GM21528 (cell line): ENCODE measurements around the gene FHAD1.
"Not testable (repeated sequence)": the region's sequence is repeated elsewhere in the genome, so short reads cannot be mapped to it uniquely, and the experiment has no call there.

Experiments
- ATAC-seq: cut with Tn5 transposase; IDR thresholded peaks from one replicate; pipeline ENCODE4 v1.9.1; 2021; ENCODE audit warnings: mild to moderate bottlenecking, moderate library complexity; ENCODE audit not compliant: unreplicated experiment, low FRiP score

The FHAD1 gene

DNA sequence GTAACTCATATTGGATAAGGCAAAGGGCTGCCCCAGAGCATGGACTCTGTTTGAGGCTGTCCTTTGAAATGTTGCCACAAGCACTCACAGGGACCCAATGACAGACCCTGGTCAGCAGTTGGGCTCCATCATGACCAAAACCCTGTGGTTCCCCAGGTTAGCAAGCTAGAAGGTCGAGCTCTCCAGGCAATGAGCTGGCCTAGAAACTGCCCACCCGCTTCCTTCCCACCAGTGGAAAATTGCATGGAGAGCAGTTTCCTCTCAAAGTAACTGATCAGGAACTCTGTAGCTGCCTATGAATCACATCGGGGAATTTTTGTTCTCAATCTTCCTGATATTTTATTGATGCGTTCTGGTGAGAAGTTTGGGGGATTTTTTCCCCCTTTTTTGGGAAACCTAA is 52.8 kb downstream of the FHAD1 start:
- no peak for ATAC-seq

DNA sequence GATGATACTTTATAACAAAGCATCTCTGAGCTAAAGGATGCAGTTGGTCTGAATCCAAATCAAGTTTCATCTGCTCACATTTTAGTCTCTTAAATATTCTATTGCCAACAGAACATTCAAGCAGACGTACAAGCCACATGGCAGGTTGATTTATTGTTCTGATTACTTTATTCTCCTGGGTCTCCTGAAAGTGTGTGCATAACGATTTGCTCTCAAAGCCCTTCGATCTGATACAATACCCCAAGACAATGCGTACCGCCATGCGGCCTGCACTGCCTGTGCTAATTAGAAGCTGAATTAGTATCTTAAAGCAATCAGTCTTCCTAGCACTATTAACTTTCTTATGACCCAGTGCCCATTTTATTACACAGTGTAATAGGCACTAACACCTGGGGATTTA is 56.9 kb downstream of the FHAD1 start:
- no peak for ATAC-seq

DNA sequence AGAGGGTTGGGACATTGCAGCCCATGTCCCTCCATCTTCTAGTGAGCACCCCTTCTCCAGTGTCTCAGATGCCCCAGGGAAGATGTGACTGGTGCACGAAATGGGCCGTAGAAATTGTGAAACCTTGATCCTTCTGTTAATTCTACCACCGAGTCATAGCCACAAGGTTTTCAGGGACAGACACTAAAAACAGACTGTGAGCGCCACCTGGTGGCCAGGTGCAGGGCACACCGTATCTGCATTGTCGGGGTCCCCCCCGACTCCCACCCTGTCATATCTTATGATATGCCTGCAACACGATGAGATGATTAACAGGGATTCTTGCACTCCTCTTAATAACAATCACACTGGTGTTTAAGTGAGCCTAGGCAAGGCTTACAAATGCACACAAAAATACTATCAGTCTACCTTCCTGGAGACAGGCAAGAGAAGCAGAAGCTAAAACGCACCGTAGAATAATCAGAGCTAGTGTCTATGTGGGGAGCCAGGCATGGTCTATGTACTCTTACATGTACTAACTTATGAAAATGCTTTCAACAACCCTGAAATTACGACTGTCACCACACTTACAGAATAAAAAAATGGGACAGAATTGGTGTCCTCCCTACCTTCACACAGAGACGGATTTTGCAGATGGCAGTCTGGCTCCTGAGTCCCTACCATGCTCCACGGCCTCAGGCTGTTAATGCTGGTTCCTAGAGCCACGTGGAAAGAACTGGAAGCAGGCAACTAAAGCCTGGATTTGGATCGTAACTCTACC is 57.9 kb downstream of the FHAD1 start:
- ATAC-seq, result no peak

DNA sequence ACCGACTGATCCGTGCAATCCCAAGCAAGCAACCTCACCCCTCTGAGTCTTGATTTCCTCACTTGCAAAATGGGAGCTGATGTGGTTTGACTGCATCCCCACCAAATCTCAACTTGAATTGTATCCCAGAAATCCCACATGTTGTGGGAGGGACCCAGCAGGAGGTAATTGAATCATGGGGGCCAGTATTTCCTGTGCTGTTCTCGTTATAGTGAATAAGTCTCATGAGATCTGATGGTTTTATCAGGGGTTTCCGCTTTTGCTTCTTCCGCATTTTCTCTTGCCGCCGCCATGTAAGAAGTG is 58.4 kb downstream of the FHAD1 start:
- no peak for ATAC-seq

DNA sequence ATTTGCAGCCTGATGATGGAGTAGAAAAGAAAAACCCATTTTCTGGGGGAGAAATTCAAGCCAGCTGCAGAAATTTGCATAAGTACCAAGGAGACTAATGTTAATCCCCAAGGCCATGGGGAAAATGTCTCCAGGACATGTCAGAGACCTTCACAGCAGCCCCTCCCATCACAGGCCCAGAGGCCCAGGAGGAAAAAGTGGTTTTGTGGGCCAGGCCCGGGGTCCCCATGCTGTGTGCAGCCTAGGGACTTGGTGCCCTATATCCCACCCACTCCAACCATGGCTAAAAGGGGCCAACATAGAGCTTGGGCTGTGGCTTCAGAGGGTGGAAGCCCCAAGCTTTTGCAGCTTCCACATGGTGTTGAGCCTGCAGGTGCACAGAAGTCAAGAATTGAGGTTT is 59.3 kb downstream of the FHAD1 start:
- ATAC-seq, result not testable (repeated sequence)

DNA sequence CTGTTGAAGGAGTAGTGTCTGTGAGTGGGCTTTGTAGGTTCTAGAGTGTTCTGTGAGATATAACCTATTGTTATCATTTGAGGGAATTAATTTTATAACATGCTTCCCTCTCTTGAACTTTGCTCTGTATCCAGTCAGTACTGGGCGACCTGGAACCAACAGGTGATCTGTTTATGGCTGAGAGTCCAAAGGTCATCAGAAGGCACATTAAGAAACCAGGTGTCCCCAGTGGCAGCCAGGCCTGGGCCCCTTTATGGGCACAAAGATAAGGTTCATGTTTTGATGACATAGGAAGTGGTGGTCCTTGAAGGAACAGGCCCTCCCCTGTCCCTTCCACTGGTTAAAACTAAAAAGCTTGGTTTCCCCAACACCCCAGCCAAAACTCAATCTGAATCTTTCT is 61.1 kb downstream of the FHAD1 start:
- ATAC-seq, result no peak

DNA sequence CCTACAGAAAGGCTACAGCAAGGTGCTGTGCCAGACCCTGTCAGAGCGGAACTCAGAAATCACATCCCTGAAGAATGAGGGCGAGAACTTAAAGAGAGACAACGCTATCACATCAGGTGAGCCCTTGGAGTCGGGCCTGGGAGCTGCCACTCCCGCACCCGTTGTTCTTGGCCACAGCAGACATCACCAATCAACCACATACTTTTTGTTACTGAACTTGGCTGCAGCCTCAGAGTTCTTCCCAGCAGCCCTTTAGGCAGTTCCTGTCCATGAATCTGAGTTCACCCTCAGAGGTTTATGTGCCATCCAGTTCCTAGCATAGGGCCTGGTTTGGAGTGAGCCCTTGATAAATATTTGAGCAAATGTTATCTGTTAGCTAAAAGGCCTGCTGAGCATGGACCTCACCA is 61.6 kb downstream of the FHAD1 start:
- ATAC-seq, result no peak

DNA sequence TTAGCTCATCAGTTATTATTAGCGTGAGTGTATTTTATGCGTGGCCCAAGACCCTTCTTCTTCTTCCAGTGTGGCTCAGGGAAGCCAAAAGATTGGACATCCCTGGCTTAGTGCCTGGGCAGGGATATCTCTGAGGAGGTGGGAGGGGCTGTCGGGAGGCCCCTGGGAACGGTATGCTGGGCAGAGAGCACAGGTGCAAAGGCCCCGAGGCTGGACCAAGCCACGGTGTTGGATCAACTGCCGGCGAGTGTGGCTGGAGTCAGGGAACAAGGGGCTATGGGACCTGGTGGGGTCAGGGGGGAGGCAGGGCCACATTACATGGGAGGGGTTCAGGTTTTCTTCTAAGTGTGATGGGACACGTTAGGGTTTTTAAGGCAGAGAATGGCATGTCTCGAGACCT is 62.7 kb downstream of the FHAD1 start:
- ATAC-seq, result no peak

DNA sequence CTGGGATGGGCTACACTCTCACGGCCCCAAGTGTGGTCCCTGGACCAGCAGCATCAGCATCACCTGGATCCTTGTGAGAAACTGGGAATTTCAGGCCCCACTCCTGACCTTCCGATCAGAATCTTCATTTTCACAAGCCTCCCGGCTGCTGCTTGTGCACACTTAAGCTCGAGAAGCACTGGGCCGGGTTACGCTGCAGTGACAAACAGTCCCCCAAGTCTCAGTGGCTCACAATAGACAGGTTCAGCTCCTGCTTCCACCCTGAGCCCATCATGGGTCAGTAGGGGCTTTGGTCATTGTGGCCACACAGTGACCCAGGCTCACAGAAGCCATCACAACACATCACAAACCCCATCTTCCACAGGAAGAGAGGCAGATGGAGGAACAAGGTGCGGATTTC is 63.5 kb downstream of the FHAD1 start:
- ATAC-seq, result no peak

DNA sequence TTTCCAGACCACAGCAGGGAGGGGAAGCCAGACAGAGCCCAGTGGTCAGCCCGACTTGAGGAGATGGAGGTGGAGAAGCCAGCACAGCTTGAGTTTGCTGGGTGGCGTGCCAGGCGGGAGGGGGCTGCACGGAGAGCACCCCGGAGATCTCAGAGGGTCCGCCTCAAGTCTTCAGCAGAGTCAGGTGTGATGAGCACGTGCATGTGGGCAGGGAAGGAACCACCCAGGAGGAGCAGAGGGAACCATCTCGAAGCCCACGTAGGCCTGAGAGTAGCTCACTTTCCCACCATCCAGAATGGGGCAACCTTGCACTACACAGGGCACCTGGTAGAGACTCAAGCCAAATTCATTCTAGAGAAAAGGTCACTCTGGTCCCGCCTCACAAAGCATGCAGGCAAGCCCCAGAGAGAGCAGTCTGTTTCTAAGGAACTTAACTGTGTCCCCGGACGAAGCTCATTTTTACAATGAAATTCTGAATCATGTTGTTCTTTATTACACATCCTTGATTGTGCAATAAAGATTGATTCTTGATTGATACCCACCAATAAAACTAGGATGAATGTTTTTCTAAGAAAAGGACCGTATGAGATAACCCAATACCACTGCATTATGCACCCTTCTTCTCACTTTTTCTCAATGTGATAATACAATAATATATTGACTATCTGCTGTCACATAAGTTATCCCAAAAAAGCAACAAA is 64.2 kb downstream of the FHAD1 start:
- ATAC-seq, result no peak

DNA sequence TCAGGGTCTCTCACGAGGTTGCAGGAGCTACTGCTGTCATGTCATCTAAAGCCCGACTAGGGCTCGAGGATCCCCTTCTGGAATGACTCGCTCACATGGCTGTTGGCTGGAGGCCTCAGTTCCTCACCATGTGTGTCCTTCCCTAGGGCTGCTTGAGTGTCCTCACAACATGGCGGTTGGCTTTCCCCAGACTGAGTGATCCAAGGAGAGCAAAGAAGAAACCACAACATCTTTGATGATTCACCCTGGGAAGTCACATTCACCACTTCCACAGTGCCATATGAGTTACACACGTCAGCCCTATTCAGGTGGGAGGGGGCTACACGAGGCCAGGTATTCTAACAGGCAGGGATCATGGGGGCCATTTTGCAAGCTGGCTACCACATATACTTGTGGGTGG is 64.9 kb downstream of the FHAD1 start:
- ATAC-seq, result no peak

DNA sequence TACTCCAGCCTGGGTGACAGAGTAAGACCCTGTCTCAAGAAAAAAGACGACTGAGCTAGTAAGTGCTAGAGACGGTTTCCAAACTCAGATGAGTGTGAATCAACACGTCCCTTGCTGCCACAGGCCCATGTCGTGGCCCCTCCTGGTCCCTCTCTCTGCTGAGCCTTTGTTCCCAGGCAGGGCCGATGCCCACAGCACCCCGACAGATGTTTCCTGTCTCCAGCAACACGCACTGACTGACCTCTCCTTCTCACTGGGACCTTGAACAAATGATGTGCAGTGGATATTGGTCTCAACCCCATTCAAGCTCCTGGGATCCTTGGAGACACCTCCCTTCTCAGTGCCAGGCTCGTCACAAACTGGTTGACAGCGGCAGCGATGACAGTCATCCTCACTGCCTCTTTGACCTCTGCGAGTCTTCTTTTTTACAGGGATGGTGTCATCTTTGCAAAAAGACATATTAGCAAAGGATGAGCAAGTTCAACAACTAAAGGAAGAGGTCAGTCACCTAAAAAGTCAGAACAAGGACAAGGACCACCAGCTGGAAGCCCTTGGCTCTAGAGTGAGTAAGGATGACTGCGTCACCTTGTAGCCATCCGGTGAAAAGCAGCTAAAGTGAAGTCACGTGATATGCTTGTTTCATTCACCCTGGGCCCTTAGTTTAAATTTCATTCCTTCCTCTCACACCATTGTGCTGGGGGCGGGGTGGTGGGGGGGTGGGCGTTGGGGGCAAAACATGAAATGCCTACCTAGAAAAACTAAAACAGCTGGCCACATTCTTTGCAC is 65.8 kb downstream of the FHAD1 start:
- ATAC-seq, result no peak

DNA sequence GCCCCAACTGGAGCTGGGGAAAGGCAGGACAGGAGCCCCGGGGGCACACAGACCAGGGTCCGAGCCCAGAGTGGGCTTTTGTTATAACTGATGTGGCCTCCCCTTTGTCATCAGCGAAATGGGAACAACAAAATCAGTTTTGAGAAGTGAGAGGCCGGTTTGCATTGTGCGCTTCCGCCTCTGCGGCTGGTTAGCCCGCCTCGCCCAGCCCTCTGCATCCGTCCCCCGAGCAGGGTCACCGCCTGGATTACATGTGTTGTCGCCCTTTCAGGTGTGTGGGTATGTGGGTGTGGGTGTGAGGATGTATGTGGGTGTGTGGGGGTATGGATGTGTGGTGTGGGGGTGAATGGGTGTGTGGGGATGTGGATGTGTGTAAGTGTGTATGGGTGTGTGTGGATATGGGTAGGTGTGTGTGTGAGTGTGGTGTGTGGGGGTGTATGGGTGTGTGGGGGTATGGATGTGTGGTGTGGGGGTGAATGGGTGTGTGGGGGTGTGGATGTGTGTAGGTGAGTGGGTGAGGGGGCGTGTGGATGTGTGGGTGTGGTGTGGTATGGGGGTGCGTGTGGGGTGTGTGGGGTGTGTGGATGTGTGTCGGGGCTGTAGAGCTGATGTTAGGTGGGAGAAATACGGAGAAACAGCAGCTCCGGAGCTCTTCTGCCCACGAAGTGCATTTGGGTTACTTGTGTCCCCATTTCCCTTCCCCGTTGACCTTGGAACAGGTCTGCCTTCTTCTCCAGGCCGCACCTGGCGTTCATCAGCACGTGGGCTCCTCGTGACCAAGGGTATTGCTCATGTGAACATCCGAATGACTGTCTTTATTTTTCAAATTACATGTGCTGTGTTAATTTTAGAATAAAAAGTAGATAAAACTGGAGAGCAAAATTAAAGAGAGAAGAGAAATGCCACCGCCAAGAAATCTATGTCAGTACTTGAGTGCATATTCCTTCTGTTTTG is 67.6 kb downstream of the FHAD1 start:
- no peak for ATAC-seq

DNA sequence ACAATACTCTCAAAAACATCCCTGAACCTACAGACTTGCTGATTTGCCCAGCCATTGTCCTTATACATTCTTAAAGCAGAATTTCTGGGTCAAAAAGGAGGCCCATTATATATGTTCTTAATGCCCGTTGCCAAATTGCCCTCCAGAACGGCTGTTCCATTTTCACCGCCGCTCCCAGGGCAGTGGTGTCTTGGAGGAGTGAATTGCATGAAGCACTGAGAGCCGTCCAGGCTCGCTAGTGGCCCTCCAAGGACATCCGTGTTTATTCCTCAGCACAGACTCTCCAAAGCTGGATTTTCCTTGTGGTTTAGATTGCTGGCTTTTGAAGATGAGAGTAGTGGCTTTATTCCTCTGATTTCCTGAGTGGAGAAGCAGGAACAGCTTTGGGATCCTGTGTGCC is 68.8 kb downstream of the FHAD1 start:
- ATAC-seq, result no peak

DNA sequence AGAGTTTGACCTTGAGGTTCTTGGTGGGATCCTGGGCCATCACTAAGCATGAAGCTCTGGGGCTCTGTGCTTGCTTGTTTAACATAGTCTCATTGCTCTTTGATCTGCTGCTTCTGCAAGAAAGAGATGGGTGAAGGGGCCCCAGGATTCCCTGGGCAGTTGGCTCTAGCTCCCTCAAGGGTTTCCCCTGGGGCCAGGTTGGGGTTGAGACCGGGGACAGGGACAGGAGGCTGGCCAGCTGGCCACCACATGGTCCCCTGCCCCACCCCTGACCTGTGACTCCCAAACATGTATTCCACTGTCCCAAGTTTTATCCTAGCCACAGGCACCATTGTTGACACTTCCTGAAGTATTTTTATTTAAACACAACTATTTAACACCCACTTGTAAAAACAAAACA is 69.5 kb downstream of the FHAD1 start:
- ATAC-seq, result no peak

DNA sequence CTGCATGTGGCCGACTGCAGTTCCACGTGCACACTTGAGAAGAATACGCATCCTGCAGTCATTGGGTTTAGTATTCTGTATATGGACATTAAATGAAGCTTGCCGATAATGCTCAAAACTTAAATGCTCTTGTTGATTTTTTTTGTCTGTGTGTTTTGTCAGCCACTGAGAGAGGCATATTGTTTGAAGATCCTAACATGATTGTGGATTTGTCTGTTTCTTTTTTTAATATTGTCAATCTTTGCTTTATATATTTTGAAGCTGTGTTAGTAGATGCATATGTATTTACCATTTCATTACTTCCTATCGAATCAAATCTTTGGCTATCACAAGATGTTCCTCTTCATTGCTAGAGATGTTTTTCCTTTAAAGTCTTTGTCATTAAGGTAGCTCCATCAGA is 73.2 kb downstream of the FHAD1 start:
- no peak for ATAC-seq

DNA sequence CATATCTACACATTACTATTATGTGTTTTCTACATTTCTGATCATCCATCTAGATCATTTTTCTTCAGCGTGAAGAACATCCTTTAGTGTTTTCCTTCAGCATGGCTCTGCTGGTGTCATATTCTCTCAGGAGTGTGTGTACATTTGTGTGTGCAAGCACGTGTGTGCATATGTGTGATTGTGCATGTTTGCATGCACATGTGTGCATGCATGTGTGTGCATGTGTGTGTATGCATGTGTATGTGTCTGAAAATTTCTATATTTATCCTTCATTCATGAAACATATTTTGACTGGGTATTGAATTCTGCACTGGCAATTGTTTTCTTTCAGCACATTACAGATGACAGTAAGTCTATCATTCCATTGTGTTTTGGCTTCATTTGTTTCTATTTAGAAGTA is 74.6 kb downstream of the FHAD1 start:
- no peak for ATAC-seq

DNA sequence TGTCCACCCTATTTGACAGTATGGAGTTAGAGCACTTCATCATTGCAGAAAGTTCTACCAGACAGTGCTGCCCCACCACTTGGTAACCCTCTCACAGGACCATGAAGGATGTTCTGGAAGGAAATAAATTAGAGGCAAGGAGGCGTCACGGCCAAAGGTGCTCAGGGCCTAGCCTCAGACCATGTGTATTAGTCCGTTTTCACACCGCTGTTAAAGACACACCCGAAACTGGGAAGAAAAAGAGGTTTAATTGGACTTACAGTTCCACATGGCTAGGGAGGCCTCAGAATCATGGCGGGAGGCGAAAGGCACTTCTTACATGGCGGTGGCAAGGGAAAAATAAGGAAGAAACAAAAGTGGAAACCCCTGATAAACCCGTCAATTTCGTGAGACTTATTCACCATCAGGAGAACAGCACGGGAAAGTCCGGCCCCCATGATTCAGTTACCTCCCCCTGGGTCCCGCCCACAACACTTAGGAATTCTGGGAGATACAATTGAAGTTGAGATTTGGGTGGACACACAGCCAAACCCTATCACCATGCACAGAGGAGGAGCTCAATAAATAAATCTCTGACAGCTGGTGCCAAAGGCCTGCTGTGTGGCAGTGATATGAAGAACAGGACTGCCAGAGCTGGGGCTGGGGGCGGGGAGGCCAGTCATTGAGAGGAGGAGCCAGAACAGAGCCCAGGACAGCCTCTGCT is 75.8 kb downstream of the FHAD1 start:
- no peak for ATAC-seq

DNA sequence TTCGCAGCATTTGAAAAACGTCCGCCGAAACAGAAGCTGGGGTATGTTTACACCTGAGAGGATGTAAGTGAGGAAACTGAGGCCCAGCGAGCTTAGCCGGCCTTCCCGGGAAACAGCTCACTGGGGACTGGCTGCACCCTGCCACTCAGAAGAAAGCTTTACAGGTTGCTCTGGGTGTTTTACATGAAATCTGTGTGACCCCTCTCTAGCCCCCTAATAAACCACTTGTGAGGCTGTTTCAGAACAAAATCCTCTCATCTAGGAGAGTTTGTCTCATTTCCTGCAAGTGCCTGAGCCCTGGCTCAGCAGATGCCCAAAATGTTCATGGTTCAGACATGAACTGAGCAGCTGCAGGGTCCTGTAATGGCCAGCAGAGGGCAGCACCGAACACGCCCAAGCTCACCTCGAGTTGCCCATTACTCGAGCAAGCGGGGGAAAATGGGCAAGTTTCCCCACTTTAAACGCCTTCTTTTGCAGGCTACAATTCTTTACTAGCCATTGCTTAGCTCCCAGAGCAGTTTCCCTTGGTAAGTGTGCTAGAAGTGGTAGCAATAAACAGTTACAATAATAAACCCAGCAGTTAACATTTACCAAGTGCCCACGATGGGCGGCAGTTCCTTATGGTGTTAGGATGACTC is 76.4 kb downstream of the FHAD1 start:
- no peak for ATAC-seq
